Spleen (tissue), 11 donors: ENCODE data around the gene RAMP1. TPM values are rescaled to one million over a fixed set of nuclear protein-coding genes. Genes with fewer than 3 reads are reported as not detected.

ENCODE experiments used
- DNase-seq: peaks from one replicate; pipeline ENCODE4 v3.0.0-alpha.2; 2020
- H3K27ac ChIP-seq, 8 donors: fragments of 200-600 bp; sonication (generic) in 7 of 8; 1 replicate in 4 of 8; 2 replicates in 4 of 8; pipeline versions ENCODE4 v1.5.0 to v1.8.0; 2016 to 2021; ENCODE audit warnings: inconsistent platforms in 4 of 8, mild to moderate bottlenecking in 4 of 8, moderate library complexity in 1 of 8
- H3K27me3 ChIP-seq, 7 donors: fragments of 200-600 bp; sonication (generic) in 6 of 7; replicated peaks in 1 of 7; 1 replicate in 4 of 7; 2 replicates in 3 of 7; pipeline versions ENCODE4 v1.5.0 to v1.8.0; 2016 to 2021; ENCODE audit warnings: inconsistent platforms in 3 of 7, mild to moderate bottlenecking in 1 of 7
- H3K36me3 ChIP-seq, 6 donors: fragments of 200-600 bp; sonication (generic) in 5 of 6; 1 replicate in 4 of 6; 2 replicates in 2 of 6; pipeline versions ENCODE4 v1.5.0 to v1.8.0; 2016 to 2021; ENCODE audit warnings: inconsistent platforms in 2 of 6
- H3K4me1 ChIP-seq, 6 donors: fragments of 200-600 bp; sonication (generic) in 5 of 6; 1 replicate in 3 of 6; 2 replicates in 3 of 6; pipeline versions ENCODE4 v1.5.0 to v1.8.0; 2016 to 2021; ENCODE audit warnings: inconsistent platforms in 3 of 6
- H3K4me3 ChIP-seq, 8 donors: fragments of 200-600 bp; sonication (generic) in 7 of 8; 1 replicate in 4 of 8; 2 replicates in 4 of 8; pipeline versions ENCODE4 v1.5.0 to v1.8.0; 2016 to 2021; ENCODE audit warnings: inconsistent platforms in 4 of 8, mild to moderate bottlenecking in 4 of 8, moderate library complexity in 2 of 8
- H3K9me3 ChIP-seq, 8 donors: fragments of 200-600 bp; sonication (generic) in 7 of 8; 1 replicate in 4 of 8; 2 replicates in 4 of 8; pipeline versions ENCODE4 v1.5.0 to v1.8.0; 2016 to 2021; ENCODE audit warnings: inconsistent platforms in 4 of 8
- CTCF ChIP-seq, 11 experiments: fragments of 200-600 bp in 7 of 11; fragments of 450-650 bp in 4 of 11; sonication (generic) in 4 of 11; IDR thresholded peaks in 8 of 11; conservative IDR thresholded peaks in 3 of 11; 1 replicate in 7 of 11; 2 replicates in 4 of 11; pipeline versions ENCODE4 v1.4.0 to v1.8.0; 2016 to 2021; ENCODE audit warnings: antibody characterized with exemption in 11 of 11, inconsistent platforms in 4 of 11, mild to moderate bottlenecking in 1 of 11
- POLR2A ChIP-seq, 3 donors: fragments of 450-650 bp; IDR thresholded peaks; one replicate each; pipeline ENCODE4 v1.5.1; 2017; ENCODE audit warnings: antibody characterized with exemption in 3 of 3, mild to moderate bottlenecking in 1 of 3
- POLR2AphosphoS5 ChIP-seq, 3 donors: sonication (generic); formaldehyde crosslinking; IDR thresholded peaks; one replicate each; pipeline ENCODE4 v1.5.1; 2017; ENCODE audit warnings: antibody characterized with exemption in 3 of 3
- WGBS, 5 donors: extraction: QIAGEN DNeasy Blood & Tissue Kit in 3 of 5; methylation state at CpG; one replicate each; pipeline versions ENCODE4 v1.1.5 to v1.1.7; 2013 to 2018; 5-methylcytosine and 5-hydroxymethylcytosine counted together
- intact Hi-C: fragments of 100-400 bp; cut with DNase I; formaldehyde crosslinking; loops from one replicate; pipeline ENCODE4 v1.15.0; 2023; ENCODE audit warnings: low total_unique reads
- polyA plus RNA-seq, 3 donors: library from polyadenylated mRNA; stranded (reverse); fragments of 200-250 nt; gene quantifications; one replicate each; pipeline ENCODE4 v1.2.1, GENCODE V29; 2013
- total RNA-seq, 7 donors: library from RNA; depleted of rRNA in 3 of 7; stranded (reverse); fragments of >200 nt in 3 of 7; fragmentation: NEBNext Ultra II Directional in 4 of 7; extraction: Animal tissue kit (Norgen Biotek cat#: 25700) in 4 of 7; gene quantifications; one replicate each; pipeline versions ENCODE4 v1.1.0 to v1.2.1, GENCODE V29; 2016 to 2021
- donor health status: healthy with polysubstance abuse.
- donor health status: DM: no; HTN: no; CAD: no; lungs with moderate emphysema.
- donor health status: DM: no; HTN: no; CAD: no.
- donor health status: Bipolar disorder and iron deficiency.
- donor health status: healthy.
- donor health status: DM: no; HTN: no; CAD: no.
- donor health status: DM: yes; HTN: yes; CAD: no.

The RAMP1 gene
- total and polyA plus RNA-seq, 10 donors, result 4.5 to 44.5 (median 9.5) TPM

GRCh38 chr2:237861875-237862527 lies 2.6 kb downstream of the RAMP1 start:
- Histone ChIP-seq H3K27me3 (peaks cover 0 to 62% (median 11%) of the 10 kb centered on the region in 7 donors), H3K36me3 (no peaks in the 10 kb centered on the region), H3K27ac (no peak overlapping the region), H3K4me3 (no peak overlapping the region), H3K4me1 (peaks cover 0 to 27% (median 17%) of the 10 kb centered on the region in 6 donors), H3K9me3 (no peaks in the 10 kb centered on the region)
- no peak for TF ChIP-seq POLR2AphosphoS5 (IDR thresholded peaks at IDR 0.05)
- no peak for TF ChIP-seq POLR2A (IDR thresholded peaks at IDR 0.05)
- TF ChIP-seq CTCF (IDR thresholded peaks at IDR 0.05 in 8 of 11, conservative IDR thresholded peaks at IDR 0.05 in 3 of 11), result no peak
- WGBS, 5 donors, result 86 to 94% (median 90%) methylated on average over 11 of the region's 11 CpGs
- no peak for DNase-seq
- intact Hi-C loops, result no loop called here

GRCh38 chr2:237862528-237862895 lies 3.1 kb downstream of the RAMP1 start:
- peak; percentile 45 for DNase-seq
- 84 to 95% (median 92%) methylated on average over 7 to 8 of the region's 8 CpGs for WGBS, 5 donors
- TF ChIP-seq POLR2AphosphoS5 (IDR thresholded peaks at IDR 0.05) (no peak), CTCF (IDR thresholded peaks at IDR 0.05 in 8 of 11, conservative IDR thresholded peaks at IDR 0.05 in 3 of 11) (no peak), POLR2A (IDR thresholded peaks at IDR 0.05) (no peak)
- Histone ChIP-seq H3K4me1 (peaks cover 0 to 27% (median 17%) of the 10 kb centered on the region in 6 donors), H3K4me3 (no peak overlapping the region), H3K36me3 (no peaks in the 10 kb centered on the region), H3K27me3 (peaks cover 0 to 62% (median 11%) of the 10 kb centered on the region in 7 donors), H3K9me3 (no peaks in the 10 kb centered on the region), H3K27ac (no peak overlapping the region)
- intact Hi-C loops, result no loop called here

GRCh38 chr2:237863102-237863511 lies 3.7 kb downstream of the RAMP1 start:
- H3K4me3 ChIP-seq, result no peak overlapping the region
- no peak overlapping the region for H3K27ac ChIP-seq
- no peaks in the 10 kb centered on the region for H3K9me3 ChIP-seq
- H3K27me3 ChIP-seq, result peaks cover 0 to 57% (median 11%) of the 10 kb centered on the region in 7 donors
- peak; percentile 41 for DNase-seq
- intact Hi-C loops, result no loop called here
- TF ChIP-seq POLR2AphosphoS5 (IDR thresholded peaks at IDR 0.05), result no peak
- no peak for TF ChIP-seq POLR2A (IDR thresholded peaks at IDR 0.05)
- whole genome bisulfite sequencing, 5 donors, result 88 to 98% (median 95%) methylated on average over 4 of the region's 4 CpGs
- H3K36me3 ChIP-seq, result no peaks in the 10 kb centered on the region
- H3K4me1 ChIP-seq, result peaks cover 0 to 26% (median 17%) of the 10 kb centered on the region in 6 donors

GRCh38 chr2:237863689-237864443 lies 4.4 kb downstream of the RAMP1 start:
- H3K27me3 ChIP-seq, result peaks cover 0 to 55% (median 11%) of the 10 kb centered on the region in 7 donors
- peak; percentile 63 for DNase-seq
- no peak overlapping the region for H3K4me3 ChIP-seq
- H3K9me3 ChIP-seq, result no peaks in the 10 kb centered on the region
- H3K36me3 ChIP-seq, result no peaks in the 10 kb centered on the region
- no peak overlapping the region for H3K27ac ChIP-seq
- 81 to 87% (median 83%) methylated on average over 18 to 22 of the region's 22 CpGs for WGBS, 5 donors
- H3K4me1 ChIP-seq, result peaks cover 0 to 23% (median 14%) of the 10 kb centered on the region in 6 donors
- no peak for TF ChIP-seq POLR2A (IDR thresholded peaks at IDR 0.05)
- no peak for TF ChIP-seq CTCF (IDR thresholded peaks at IDR 0.05 in 8 of 11, conservative IDR thresholded peaks at IDR 0.05 in 3 of 11)
- no peak for TF ChIP-seq POLR2AphosphoS5 (IDR thresholded peaks at IDR 0.05)
- intact Hi-C loops, result no loop called here
